Right ventricle myocardium inferior (tissue), 1 donor: ENCODE data around the gene ZBTB11. TPM values are rescaled to one million over a fixed set of nuclear protein-coding genes. Genes with fewer than 3 reads are reported as not detected.
A peak's percentile ranks its signal among the peaks of the same experiment; 100 is the strongest.
"Not testable (repeated sequence)": the region's sequence is repeated elsewhere in the genome, so short reads cannot be mapped to it uniquely, and the experiment has no call there.

ENCODE experiments used
- ATAC-seq: fragments of 200-7000 bp; cut with Tn5 transposase; one replicate; pipeline ENCODE4 v1.9.1; 2020; ENCODE audit warnings: mild to moderate bottlenecking, moderate library complexity
- DNase-seq: peaks from one replicate; pipeline ENCODE4 v3.0.0; 2021; ENCODE audit errors: missing footprints
- intact Hi-C: fragments of 100-400 bp; cut with DNase I; formaldehyde crosslinking; loops from one replicate; pipeline ENCODE4 v1.11.0; 2022
- long read RNA-seq: library from polyadenylated mRNA; unstranded; transcript quantifications from one replicate; pipeline ENCODE4 v2.0.0, GENCODE V29; 2021
- total RNA-seq: library from RNA; stranded (reverse); fragmentation: NEBNext Ultra II Directional; extraction: Animal tissue kit (Norgen Biotek cat#: 25700); gene quantifications from one replicate; pipeline ENCODE4 v1.2.1, GENCODE V29; 2021
- donor health status: DM: no; HTN: yes; CAD: no; lungs with severe emphysema.

The ZBTB11 gene
- total RNA-seq: 9.7 TPM
- long read RNA-seq, full-length matches to known transcripts: 4 of 5 reads
- long read RNA-seq, partial matches to known transcripts: 0 of 5 reads
- long read RNA-seq, other reads (novel, unspliced or antisense): 1 of 5 reads

DNA sequence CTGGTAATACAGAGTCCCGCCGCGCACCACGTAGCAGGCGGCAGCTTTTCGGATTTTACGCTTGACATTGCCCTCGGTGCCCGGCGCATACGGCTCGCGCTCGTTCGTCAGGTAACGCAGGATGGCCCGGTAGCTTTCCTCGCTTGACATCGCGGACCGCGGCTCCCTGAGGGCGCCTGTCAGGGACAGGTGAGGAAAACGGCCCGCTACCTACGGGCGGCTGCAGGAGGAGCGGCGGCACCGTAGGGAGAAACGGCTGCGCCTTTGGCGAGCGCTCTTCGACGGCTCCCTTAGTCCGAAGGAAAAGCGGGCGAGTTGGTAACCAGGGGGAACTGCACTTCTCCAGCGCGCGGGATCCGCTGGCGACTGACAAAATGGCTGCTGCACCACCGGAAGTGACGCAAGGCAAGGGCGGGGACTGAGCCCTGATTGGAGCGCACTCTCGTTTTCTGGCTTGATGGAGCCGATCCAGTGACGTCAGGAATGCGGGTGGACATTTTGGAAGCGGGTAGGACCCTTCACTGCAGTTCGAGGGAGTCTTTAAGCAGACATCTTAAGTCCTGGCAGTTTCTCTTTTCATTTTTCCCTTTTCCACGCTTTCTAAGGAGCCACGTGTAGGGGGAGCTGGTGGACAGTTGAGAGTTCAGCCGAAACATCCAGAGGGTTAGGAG, at the start of gene ZBTB11:
TSS of gene ZBTB11 (minus strand) at position 368 of the 671 bp plus-strand sequence. CDS start at position 150, 218 bp downstream.
- intact Hi-C loops: loop anchor here (1.0 to 2.0 kb wide), 3 partner anchors 9 to 102 kb away; partner anchors contain the start of genes NXPE3, PCNP and RPL24
- DNase-seq (peak; percentile 99), ATAC-seq (peak; percentile 95)

GRCh38 chr3:101725890-101726275, 49.0 kb upstream of the ZBTB11 start:
- ATAC-seq: no peak
- no peak for DNase-seq
- intact Hi-C loops: no loop called here

GRCh38 chr3:101725194-101725889, 48.4 kb upstream of the ZBTB11 start:
- intact Hi-C loops: no loop called here
- DNase-seq (no peak), ATAC-seq (peak; percentile 23)

DNA sequence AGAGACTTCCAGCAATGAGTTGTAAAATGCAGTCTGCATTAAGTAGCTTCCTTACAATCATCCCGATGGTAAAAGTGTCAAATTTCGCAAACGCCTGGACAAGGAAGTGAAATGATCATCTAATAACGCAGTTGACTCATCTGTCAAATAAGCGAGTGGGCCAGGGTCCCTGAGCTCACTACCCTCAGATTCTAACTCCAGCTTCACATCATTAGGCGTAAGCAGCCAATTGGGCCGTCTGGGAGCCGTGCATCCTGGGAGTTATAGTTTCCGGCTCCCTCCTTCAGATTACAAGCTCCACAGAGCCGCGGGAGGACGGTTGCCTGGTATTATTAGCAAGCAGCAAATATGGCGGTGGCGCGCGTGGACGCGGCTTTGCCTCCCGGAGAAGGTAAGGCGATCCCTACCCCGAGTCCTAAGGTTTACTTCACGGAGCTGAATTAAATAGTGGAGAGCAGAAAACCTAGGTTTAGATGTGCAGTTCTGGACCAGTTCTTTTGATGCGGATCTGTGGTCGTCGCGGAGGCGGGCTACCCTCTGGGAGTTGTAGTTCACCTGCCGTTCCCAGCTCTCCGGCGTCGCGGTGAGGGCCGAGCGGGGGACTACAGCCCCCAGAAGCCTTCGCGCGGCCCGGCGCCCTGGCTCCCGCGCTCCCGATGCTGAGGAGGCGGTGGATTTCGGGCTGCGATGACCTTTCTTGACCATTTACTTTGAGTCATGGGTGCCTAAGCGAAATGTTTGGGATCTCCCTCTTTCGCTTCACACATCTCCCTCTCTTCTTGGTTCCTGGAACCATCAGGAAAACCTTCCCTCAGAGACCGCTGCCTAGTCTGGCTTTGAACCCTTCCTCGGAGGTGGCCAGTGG, 47.6 kb upstream of the ZBTB11 start, which contains the start of gene CEP97:
TSS of gene CEP97 (plus strand) at position 286 of the 865 bp plus-strand sequence. CDS start at position 349, 63 bp downstream.
- ATAC-seq (peak; percentile 100), DNase-seq (peak; percentile 96)
- intact Hi-C loops: no loop called here

DNA sequence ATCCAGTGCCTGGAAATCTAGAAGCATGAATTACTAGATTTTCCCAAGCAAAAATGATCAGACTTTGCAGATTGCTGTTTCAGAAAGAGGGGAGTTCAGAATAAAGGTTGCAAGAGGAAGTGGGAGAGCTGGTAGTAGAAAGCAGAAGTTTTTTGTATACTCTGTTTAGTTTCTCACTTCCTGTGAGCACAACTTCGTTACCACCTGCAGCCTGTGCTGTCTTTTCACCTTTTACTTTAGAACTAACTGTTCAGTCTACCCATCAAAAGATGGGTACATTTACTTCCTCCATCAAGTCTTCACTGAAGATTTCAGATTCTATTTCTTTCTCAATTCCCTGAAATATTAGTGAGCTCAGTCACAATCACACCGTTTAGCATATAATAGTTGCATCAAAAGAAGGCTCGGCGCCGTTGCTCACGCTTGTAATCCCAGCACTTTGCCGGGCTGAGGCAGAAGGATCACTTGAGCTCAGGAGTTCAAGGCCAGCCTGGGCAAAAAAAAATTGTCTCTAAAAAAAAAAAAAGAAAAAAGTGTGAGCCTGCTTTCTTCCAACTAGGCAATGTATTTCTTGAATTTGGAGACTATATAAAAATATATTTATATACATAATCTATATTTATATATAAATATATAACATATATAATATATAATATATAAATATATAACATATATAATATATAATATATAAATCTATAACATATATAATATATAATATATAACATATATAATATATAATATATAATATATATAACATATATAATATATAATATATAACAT, 45.7 kb upstream of the ZBTB11 start:
- no peak for DNase-seq
- intact Hi-C loops: no loop called here
- ATAC-seq: no peak

GRCh38 chr3:101720851-101721840, 44.2 kb upstream of the ZBTB11 start:
- ATAC-seq (no peak), DNase-seq (no peak)
- intact Hi-C loops: no loop called here

- intact Hi-C loops: no loop called here
- no peak for DNase-seq
- ATAC-seq: no peak
Observed at GRCh38 chr3:101719604-101720185, 42.8 kb upstream of the ZBTB11 start.

- intact Hi-C loops: no loop called here
- DNase-seq (no peak), ATAC-seq (no peak)
Observed at GRCh38 chr3:101718455-101718854, 41.5 kb upstream of the ZBTB11 start.

- intact Hi-C loops: no loop called here
- no peak for ATAC-seq
- no peak for DNase-seq
Observed at GRCh38 chr3:101709126-101709525, 32.2 kb upstream of the ZBTB11 start.

DNA sequence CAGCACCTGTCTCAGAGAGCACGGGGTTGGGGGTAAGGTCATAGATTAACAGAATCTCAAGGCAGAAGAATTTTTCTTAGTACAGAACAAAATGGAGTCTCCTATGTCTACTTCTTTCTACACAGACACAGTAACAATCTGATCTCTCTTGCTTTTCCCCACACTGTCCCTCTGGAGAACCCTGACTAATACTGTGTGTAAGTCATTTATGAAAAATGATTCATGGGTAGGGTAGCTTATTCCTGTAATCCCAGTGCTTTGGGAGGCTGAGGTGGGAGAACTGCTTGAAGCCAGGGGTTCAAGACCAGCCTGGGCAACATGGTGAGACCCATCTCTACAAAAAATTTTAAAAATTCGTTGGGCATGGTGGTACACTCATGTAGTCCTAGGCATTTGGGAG, 27.7 kb upstream of the ZBTB11 start:
- DNase-seq, intact Hi-C loops, ATAC-seq: not testable (repeated sequence)

DNA sequence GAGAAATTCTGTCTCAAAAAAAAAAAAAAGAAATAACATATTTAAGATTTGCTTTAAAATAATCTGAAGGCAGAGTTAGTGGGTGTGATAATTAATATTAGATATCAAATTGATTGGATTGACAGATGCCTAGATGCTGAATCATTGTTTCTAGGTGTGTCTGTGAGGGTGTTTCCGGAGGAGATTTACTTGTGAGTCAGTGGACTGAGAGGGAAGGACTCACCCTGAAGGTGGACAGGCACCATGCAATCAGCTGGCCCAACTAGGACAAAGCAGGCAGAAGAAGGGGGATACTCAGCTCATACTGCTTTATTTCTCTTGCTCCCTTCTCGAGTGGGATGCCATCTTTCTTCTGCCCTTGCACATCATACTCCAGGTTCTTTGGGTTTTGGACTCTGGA, 26.2 kb upstream of the ZBTB11 start:
- DNase-seq (no peak), ATAC-seq (no peak)
- intact Hi-C loops: no loop called here

GRCh38 chr3:101702726-101703125, 25.8 kb upstream of the ZBTB11 start:
- no peak for DNase-seq
- intact Hi-C loops: no loop called here

DNA sequence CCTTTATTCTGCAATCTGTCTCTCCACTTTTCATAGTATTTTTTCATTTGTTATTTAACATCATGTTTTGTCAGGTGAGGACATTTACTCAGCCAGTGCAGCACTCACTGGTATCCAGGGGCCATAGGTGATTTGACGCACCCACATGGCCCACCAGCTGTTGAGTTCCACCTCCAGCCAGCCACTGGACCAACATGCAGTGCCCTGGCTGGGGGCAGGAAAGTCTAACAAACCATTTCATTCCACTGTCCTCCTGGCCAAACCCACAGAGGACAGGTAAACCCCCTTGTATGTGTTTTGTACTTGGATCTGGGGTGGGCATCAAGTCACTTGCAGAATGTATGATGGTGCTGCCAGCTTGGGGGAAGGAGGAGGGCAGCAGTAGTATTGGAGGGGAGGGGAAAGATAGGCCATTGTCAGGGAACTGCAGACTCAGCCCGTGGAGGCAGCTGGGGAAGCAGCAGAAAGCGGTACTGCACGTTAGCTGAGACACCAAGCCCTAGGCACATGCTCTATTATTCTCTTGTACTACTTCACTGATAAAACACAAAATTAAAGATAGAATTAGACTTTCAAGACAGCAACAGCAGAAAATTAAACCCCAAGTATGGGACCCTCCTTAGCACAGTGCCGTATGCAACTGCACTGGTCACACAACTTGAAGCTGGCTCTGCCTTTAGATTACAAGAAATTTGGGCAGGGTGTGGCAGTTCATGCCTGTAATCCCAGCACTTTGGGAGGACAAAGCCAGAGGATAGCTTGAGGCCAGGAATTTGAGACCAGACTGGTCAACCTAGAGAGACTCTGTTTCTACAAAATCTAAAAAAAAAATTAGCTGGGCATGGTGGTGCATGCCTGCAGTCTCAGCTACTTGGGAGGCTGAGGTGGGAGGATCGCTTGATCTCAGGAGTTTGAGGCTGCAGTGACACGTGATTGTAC, 25.0 kb upstream of the ZBTB11 start:
- ATAC-seq (no peak), DNase-seq (no peak)
- intact Hi-C loops: no loop called here

More at GRCh38 chr3:101702726-101703125, 25.8 kb upstream of the ZBTB11 start:
- no peak for ATAC-seq

DNA sequence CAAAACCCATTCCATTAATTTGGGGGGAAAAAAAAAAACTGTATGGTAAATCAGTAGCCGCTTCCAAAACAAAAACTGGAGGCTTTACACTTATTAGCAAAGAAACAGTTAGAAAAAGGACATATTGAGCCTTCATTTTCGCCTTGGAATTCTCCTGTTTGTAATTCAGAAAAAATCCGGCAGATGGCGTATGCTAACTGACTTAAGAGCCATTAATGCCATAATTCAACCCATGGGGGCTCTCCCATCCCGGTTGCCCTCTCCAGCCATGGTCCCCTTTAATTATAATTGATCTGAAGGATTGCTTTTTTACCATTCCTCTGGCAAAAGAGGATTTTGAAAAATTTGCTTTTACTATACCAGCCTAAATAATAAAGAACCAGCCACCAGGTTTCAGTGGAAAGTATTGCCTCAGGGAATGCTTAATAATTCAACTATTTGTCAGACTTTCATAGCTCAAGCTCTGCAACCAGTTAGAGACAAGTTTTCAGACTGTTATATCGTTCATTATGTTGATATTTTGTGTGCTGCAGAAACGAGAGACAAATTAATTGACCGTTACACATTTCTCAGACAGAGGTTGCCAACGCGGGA, 18.9 kb upstream of the ZBTB11 start:
- no peak for DNase-seq
- intact Hi-C loops: no loop called here
- no peak for ATAC-seq

- intact Hi-C loops, DNase-seq, ATAC-seq: not testable (repeated sequence)
Observed at GRCh38 chr3:101694836-101695235, 17.9 kb upstream of the ZBTB11 start.
